Mesenchymal stem cell (in vitro differentiated cells and primary cell): ENCODE results near the gene MOSPD3.

Experiments used
- DNase-seq: peaks from one replicate; pipeline ENCODE4 v3.0.0-alpha.2; 2013
- H2AFZ ChIP-seq: one replicate; pipeline ENCODE4 v1.6.1; 2013; ENCODE audit warnings: low read depth, mild to moderate bottlenecking, control low read depth, inconsistent platforms, low read length, moderate library complexity
- H2AK5ac ChIP-seq: 2 replicates; pipeline ENCODE4 v1.6.1; 2013; ENCODE audit warnings: low read length, moderate library complexity, mild to moderate bottlenecking, inconsistent platforms; ENCODE audit not compliant: severe bottlenecking
- H2BK120ac ChIP-seq: one replicate; pipeline ENCODE4 v1.6.1; 2013; ENCODE audit warnings: low read depth, mild to moderate bottlenecking, inconsistent platforms, low read length, moderate library complexity
- H2BK12ac ChIP-seq, 2 experiments: one replicate each; pipeline ENCODE4 v1.6.1; 2013; ENCODE audit warnings: inconsistent platforms in 2 of 2, low read length in 2 of 2, mild to moderate bottlenecking in 2 of 2, moderate library complexity in 2 of 2, control low read depth in 1 of 2
- H2BK15ac ChIP-seq: one replicate; pipeline ENCODE4 v1.6.1; 2013; ENCODE audit warnings: mild to moderate bottlenecking, low read depth, inconsistent platforms; ENCODE audit not compliant: poor library complexity, severe bottlenecking
- H2BK5ac ChIP-seq: 2 replicates; pipeline ENCODE4 v1.6.1; 2013; ENCODE audit warnings: low read depth, mild to moderate bottlenecking, low read length, control low read depth, inconsistent platforms; ENCODE audit not compliant: poor library complexity, severe bottlenecking
- H3K14ac ChIP-seq, 2 experiments: one replicate each; pipeline ENCODE4 v1.6.1; 2013; ENCODE audit warnings: inconsistent platforms in 2 of 2, low read length in 2 of 2, control low read depth in 1 of 2, mild to moderate bottlenecking in 1 of 2, moderate library complexity in 1 of 2
- H3K18ac ChIP-seq, 2 experiments: one replicate each; pipeline ENCODE4 v1.6.1; 2013; ENCODE audit warnings: inconsistent platforms in 2 of 2, low read length in 2 of 2, control low read depth in 1 of 2, low read depth in 1 of 2, mild to moderate bottlenecking in 1 of 2
- H3K23ac ChIP-seq, 2 experiments: one replicate each; pipeline ENCODE4 v1.6.1; 2013; ENCODE audit warnings: inconsistent platforms in 2 of 2, low read length in 2 of 2, mild to moderate bottlenecking in 2 of 2, moderate library complexity in 2 of 2, control low read depth in 1 of 2
- H3K27ac ChIP-seq: 2 replicates; pipeline ENCODE4 v1.5.1; 2013; ENCODE audit warnings: mild to moderate bottlenecking, moderate library complexity, low read length, control low read depth, inconsistent platforms; ENCODE audit not compliant: poor library complexity, severe bottlenecking
- H3K27me3 ChIP-seq, 2 experiments: 2 replicates each; pipeline versions ENCODE4 v1.6.1 to v1.7.0; 2013; ENCODE audit warnings: low read length in 2 of 2, mild to moderate bottlenecking in 2 of 2, moderate library complexity in 2 of 2, control low read depth in 1 of 2, inconsistent platforms in 1 of 2; ENCODE audit not compliant: control insufficient read depth in 1 of 2, insufficient read depth in 1 of 2
- H3K36me3 ChIP-seq, 2 experiments: 2 replicates each; pipeline versions ENCODE4 v1.6.1 to v1.7.0; 2013; ENCODE audit warnings: low read length in 2 of 2, control low read depth in 1 of 2, inconsistent platforms in 1 of 2, low read depth in 1 of 2, mild to moderate bottlenecking in 1 of 2; ENCODE audit not compliant: insufficient read depth in 2 of 2, control insufficient read depth in 1 of 2
- H3K4ac ChIP-seq, 2 experiments: one replicate each; pipeline ENCODE4 v1.6.1; 2013; ENCODE audit warnings: inconsistent platforms in 2 of 2, low read length in 2 of 2, mild to moderate bottlenecking in 2 of 2, moderate library complexity in 2 of 2, control low read depth in 1 of 2, low read depth in 1 of 2
- H3K4me1 ChIP-seq: 2 replicates; pipeline ENCODE4 v1.6.1; 2013; ENCODE audit warnings: low read depth, low read length, control low read depth; ENCODE audit not compliant: control insufficient read depth, insufficient read depth
- H3K4me2 ChIP-seq: 2 replicates; pipeline ENCODE4 v1.6.1; 2013; ENCODE audit warnings: low read length, mild to moderate bottlenecking, inconsistent platforms; ENCODE audit not compliant: poor library complexity, severe bottlenecking
- H3K4me3 ChIP-seq, 2 experiments: 2 replicates each; pipeline versions ENCODE4 v1.5.1 to v1.7.0; 2013; ENCODE audit warnings: low read length in 2 of 2, mild to moderate bottlenecking in 2 of 2, control low read depth in 1 of 2, low read depth in 1 of 2; ENCODE audit not compliant: insufficient read depth in 1 of 2
- H3K79me1 ChIP-seq: replicated peaks from 2 replicates; pipeline ENCODE4 v1.6.1; 2013; ENCODE audit warnings: mild to moderate bottlenecking, control low read depth, low read length, inconsistent platforms; ENCODE audit not compliant: poor library complexity, severe bottlenecking
- H3K9ac ChIP-seq: 2 replicates; pipeline ENCODE4 v1.7.0; 2013; ENCODE audit warnings: mild to moderate bottlenecking, low read length, moderate library complexity
- H3K9me3 ChIP-seq: 2 replicates; pipeline ENCODE4 v1.7.0; 2013; ENCODE audit warnings: mild to moderate bottlenecking, low read length; ENCODE audit not compliant: control insufficient read depth
- H4K8ac ChIP-seq: one replicate; pipeline ENCODE4 v1.6.1; 2013; ENCODE audit warnings: inconsistent platforms, mild to moderate bottlenecking, low read length, moderate library complexity
- H4K91ac ChIP-seq: one replicate; pipeline ENCODE4 v1.6.1; 2013; ENCODE audit warnings: mild to moderate bottlenecking, low read length, inconsistent platforms
- WGBS: methylation state at CpG from one replicate; pipeline ENCODE4 v1.1.7; 2013; ENCODE audit warnings: mixed read lengths; 5-methylcytosine and 5-hydroxymethylcytosine counted together

MOSPD3 gene

GRCh38 chr7:100599911-100600729 is 12.2 kb upstream of the MOSPD3 start:
- peak overlapping the region in 1 of 2 experiments; percentile 21 for H3K18ac ChIP-seq
- no peak overlapping the region for H3K9ac ChIP-seq
- peak overlapping the region in 1 of 2 experiments; percentile 76 for H3K14ac ChIP-seq
- peaks cover 32% of the 10 kb centered on the region for H3K4me1 ChIP-seq
- no peak overlapping the region for H3K4me3 ChIP-seq
- H3K23ac ChIP-seq, result peak overlapping the region in 1 of 2 experiments; percentile 34
- peak overlapping the region; percentile 67 for H2BK15ac ChIP-seq
- H4K8ac ChIP-seq, result peak overlapping the region; percentile 75
- peaks cover 1 to 12% of the 10 kb centered on the region in 2 experiments for H3K36me3 ChIP-seq
- H3K4me2 ChIP-seq, result no peak overlapping the region
- H4K91ac ChIP-seq, result peak overlapping the region; percentile 89
- H2BK120ac ChIP-seq, result peak overlapping the region; percentile 49
- 85% methylated on average over 18 of the region's 18 CpGs for WGBS
- H2AFZ ChIP-seq, result no peak overlapping the region
- H2AK5ac ChIP-seq, result no peak overlapping the region
- no peaks in the 10 kb centered on the region for H3K9me3 ChIP-seq
- DNase-seq, result no peak
- peak overlapping the region; percentile 9 to 49 for H3K4ac ChIP-seq
- H2BK12ac ChIP-seq, result peak overlapping the region in 1 of 2 experiments; percentile 64
- H3K27me3 ChIP-seq, result no peaks in the 10 kb centered on the region
- peaks cover 2% of the 10 kb centered on the region for H3K79me1 ChIP-seq
- H3K27ac ChIP-seq, result no peak overlapping the region
- H2BK5ac ChIP-seq, result no peak overlapping the region

- Histone ChIP-seq H3K14ac (no peak overlapping the region), H3K4ac (peak overlapping the region in 1 of 2 experiments; percentile 9), H3K27ac (no peak overlapping the region), H2BK5ac (no peak overlapping the region), H3K4me3 (no peak overlapping the region), H3K18ac (no peak overlapping the region), H3K23ac (peak overlapping the region in 1 of 2 experiments; percentile 34), H3K79me1 (peaks cover 2% of the 10 kb centered on the region), H3K4me1 (peaks cover 38% of the 10 kb centered on the region), H2BK15ac (peak overlapping the region; percentile 67), H3K27me3 (no peaks in the 10 kb centered on the region), H3K4me2 (no peak overlapping the region), H3K9me3 (no peaks in the 10 kb centered on the region), H4K8ac (peak overlapping the region; percentile 75), H3K36me3 (peaks cover 6 to 12% of the 10 kb centered on the region in 2 experiments), H4K91ac (peak overlapping the region; percentile 89), H2BK12ac (peak overlapping the region in 1 of 2 experiments; percentile 4), H2AK5ac (no peak overlapping the region), H2AFZ (no peak overlapping the region), H3K9ac (no peak overlapping the region), H2BK120ac (no peak overlapping the region)
- no peak for DNase-seq
- 84% methylated on average over 9 of the region's 9 CpGs for WGBS
Measured at GRCh38 chr7:100600730-100601038, 11.7 kb upstream of the MOSPD3 start.

DNA sequence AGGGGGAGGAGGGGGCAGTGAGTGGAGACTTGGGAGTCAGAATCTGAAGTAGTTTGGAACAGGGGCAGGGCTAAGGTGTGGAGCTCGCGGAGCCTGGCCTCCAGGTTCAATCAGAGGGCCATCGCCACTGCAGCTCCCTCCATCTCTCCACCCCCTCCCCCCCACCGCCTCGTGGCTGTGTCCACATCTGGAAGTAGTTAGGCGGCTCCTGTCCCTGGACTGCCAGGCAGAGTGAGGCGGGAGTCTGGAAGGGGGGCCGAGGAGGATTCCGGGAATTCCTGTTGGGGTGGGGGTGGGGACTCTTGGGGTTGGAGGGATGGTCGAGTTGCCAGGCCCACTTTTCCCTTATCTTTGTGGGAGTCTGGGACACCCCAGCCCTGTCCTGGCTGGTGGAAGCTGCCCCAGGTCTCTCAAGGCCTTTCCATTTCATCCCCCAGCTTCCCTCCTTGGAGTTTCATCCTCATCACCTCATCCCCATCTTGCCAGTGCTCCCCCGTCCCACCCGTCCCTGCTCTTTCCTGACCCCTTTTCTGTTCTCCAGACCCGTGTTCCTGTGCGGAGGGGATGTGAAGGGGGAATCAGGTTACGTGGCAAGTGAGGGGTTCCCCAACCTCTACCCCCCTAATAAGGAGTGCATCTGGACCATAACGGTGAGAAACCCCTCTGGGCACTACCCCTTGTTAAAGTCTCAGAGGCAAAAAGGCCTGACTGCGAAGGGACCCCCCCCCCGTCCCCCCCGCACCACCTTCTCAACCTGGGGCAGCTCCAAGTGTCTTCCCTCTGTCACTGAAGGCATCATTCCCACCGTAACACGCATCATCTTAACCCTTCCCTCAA is 9.2 kb upstream of the MOSPD3 start:
- Histone ChIP-seq H2BK15ac (peak overlapping the region; percentile 97), H3K9ac (peak overlapping the region; percentile 88), H3K18ac (peak overlapping the region; percentile 70 to 94), H4K91ac (peak overlapping the region; percentile 97), H3K14ac (peak overlapping the region; percentile 41 to 86), H3K4me3 (peak overlapping the region in 1 of 2 experiments; percentile 92), H2BK5ac (no peak overlapping the region), H3K4me1 (peaks cover 41% of the 10 kb centered on the region), H3K79me1 (peaks cover 2% of the 10 kb centered on the region), H3K36me3 (peaks cover 12 to 29% of the 10 kb centered on the region in 2 experiments), H3K9me3 (no peaks in the 10 kb centered on the region), H3K4me2 (peak overlapping the region; percentile 81), H2BK12ac (peak overlapping the region; percentile 89 to 93), H3K23ac (peak overlapping the region in 1 of 2 experiments; percentile 10), H4K8ac (peak overlapping the region; percentile 95), H2AFZ (no peak overlapping the region), H3K27ac (peak overlapping the region; percentile 74), H3K4ac (peak overlapping the region; percentile 52 to 99), H3K27me3 (no peaks in the 10 kb centered on the region), H2AK5ac (peak overlapping the region; percentile 52), H2BK120ac (peak overlapping the region; percentile 99)
- WGBS, result 16% methylated on average over 17 of the region's 21 CpGs
- peak; percentile 72 for DNase-seq

DNA sequence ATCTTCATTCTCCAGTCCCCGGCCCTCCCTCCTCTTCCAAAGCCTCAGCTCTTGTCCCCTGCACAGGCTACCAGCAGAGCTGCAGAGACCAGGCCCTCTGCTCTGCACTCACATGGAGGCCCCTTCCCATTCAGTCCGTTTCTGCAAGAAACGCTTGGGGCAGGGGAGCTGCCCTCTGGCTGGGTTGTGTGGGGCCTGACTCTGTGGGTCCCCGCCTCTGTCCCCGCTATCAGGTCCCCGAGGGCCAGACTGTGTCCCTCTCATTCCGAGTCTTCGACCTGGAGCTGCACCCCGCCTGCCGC is 8.7 kb upstream of the MOSPD3 start:
- Histone ChIP-seq H3K14ac (peak overlapping the region in 1 of 2 experiments; percentile 84), H3K4ac (peak overlapping the region; percentile 8 to 79), H2AFZ (no peak overlapping the region), H3K9ac (peak overlapping the region; percentile 88), H3K9me3 (no peaks in the 10 kb centered on the region), H3K4me3 (peak overlapping the region; percentile 57 to 92), H3K36me3 (peaks cover 12 to 35% of the 10 kb centered on the region in 2 experiments), H3K4me2 (peak overlapping the region; percentile 81), H4K8ac (peak overlapping the region; percentile 95), H3K18ac (peak overlapping the region; percentile 70 to 94), H2AK5ac (peak overlapping the region; percentile 45), H2BK5ac (peak overlapping the region; percentile 59), H3K27ac (peak overlapping the region; percentile 74), H3K23ac (peak overlapping the region in 1 of 2 experiments; percentile 10), H3K27me3 (no peaks in the 10 kb centered on the region), H4K91ac (peak overlapping the region; percentile 97), H2BK12ac (peak overlapping the region; percentile 89 to 93), H2BK120ac (peak overlapping the region; percentile 99), H3K4me1 (peaks cover 41% of the 10 kb centered on the region), H2BK15ac (peak overlapping the region; percentile 93), H3K79me1 (peaks cover 2% of the 10 kb centered on the region)
- WGBS, result 5% methylated on average over 10 of the region's 10 CpGs
- peak; percentile 69 for DNase-seq
